Mesenchymal stem cell (in vitro differentiated cells and primary cell): ENCODE measurements around the gene PIP5K1B.

Experiments used
- DNase-seq: peaks from one replicate; pipeline ENCODE4 v3.0.0-alpha.2; 2013
- H2AFZ ChIP-seq: one replicate; pipeline ENCODE4 v1.6.1; 2013; ENCODE audit warnings: low read depth, mild to moderate bottlenecking, control low read depth, inconsistent platforms, low read length, moderate library complexity
- H2AK5ac ChIP-seq: 2 replicates; pipeline ENCODE4 v1.6.1; 2013; ENCODE audit warnings: low read length, moderate library complexity, mild to moderate bottlenecking, inconsistent platforms; ENCODE audit not compliant: severe bottlenecking
- H2BK120ac ChIP-seq: one replicate; pipeline ENCODE4 v1.6.1; 2013; ENCODE audit warnings: low read depth, mild to moderate bottlenecking, inconsistent platforms, low read length, moderate library complexity
- H2BK12ac ChIP-seq, 2 experiments: one replicate each; pipeline ENCODE4 v1.6.1; 2013; ENCODE audit warnings: inconsistent platforms in 2 of 2, low read length in 2 of 2, mild to moderate bottlenecking in 2 of 2, moderate library complexity in 2 of 2, control low read depth in 1 of 2
- H2BK15ac ChIP-seq: one replicate; pipeline ENCODE4 v1.6.1; 2013; ENCODE audit warnings: mild to moderate bottlenecking, low read depth, inconsistent platforms; ENCODE audit not compliant: poor library complexity, severe bottlenecking
- H2BK5ac ChIP-seq: 2 replicates; pipeline ENCODE4 v1.6.1; 2013; ENCODE audit warnings: low read depth, mild to moderate bottlenecking, low read length, control low read depth, inconsistent platforms; ENCODE audit not compliant: poor library complexity, severe bottlenecking
- H3K14ac ChIP-seq, 2 experiments: one replicate each; pipeline ENCODE4 v1.6.1; 2013; ENCODE audit warnings: inconsistent platforms in 2 of 2, low read length in 2 of 2, control low read depth in 1 of 2, mild to moderate bottlenecking in 1 of 2, moderate library complexity in 1 of 2
- H3K18ac ChIP-seq, 2 experiments: one replicate each; pipeline ENCODE4 v1.6.1; 2013; ENCODE audit warnings: inconsistent platforms in 2 of 2, low read length in 2 of 2, control low read depth in 1 of 2, low read depth in 1 of 2, mild to moderate bottlenecking in 1 of 2
- H3K23ac ChIP-seq, 2 experiments: one replicate each; pipeline ENCODE4 v1.6.1; 2013; ENCODE audit warnings: inconsistent platforms in 2 of 2, low read length in 2 of 2, mild to moderate bottlenecking in 2 of 2, moderate library complexity in 2 of 2, control low read depth in 1 of 2
- H3K27ac ChIP-seq: 2 replicates; pipeline ENCODE4 v1.5.1; 2013; ENCODE audit warnings: mild to moderate bottlenecking, moderate library complexity, low read length, control low read depth, inconsistent platforms; ENCODE audit not compliant: poor library complexity, severe bottlenecking
- H3K27me3 ChIP-seq, 2 experiments: 2 replicates each; pipeline versions ENCODE4 v1.6.1 to v1.7.0; 2013; ENCODE audit warnings: low read length in 2 of 2, mild to moderate bottlenecking in 2 of 2, moderate library complexity in 2 of 2, control low read depth in 1 of 2, inconsistent platforms in 1 of 2; ENCODE audit not compliant: control insufficient read depth in 1 of 2, insufficient read depth in 1 of 2
- H3K36me3 ChIP-seq, 2 experiments: 2 replicates each; pipeline versions ENCODE4 v1.6.1 to v1.7.0; 2013; ENCODE audit warnings: low read length in 2 of 2, control low read depth in 1 of 2, inconsistent platforms in 1 of 2, low read depth in 1 of 2, mild to moderate bottlenecking in 1 of 2; ENCODE audit not compliant: insufficient read depth in 2 of 2, control insufficient read depth in 1 of 2
- H3K4ac ChIP-seq, 2 experiments: one replicate each; pipeline ENCODE4 v1.6.1; 2013; ENCODE audit warnings: inconsistent platforms in 2 of 2, low read length in 2 of 2, mild to moderate bottlenecking in 2 of 2, moderate library complexity in 2 of 2, control low read depth in 1 of 2, low read depth in 1 of 2
- H3K4me1 ChIP-seq: 2 replicates; pipeline ENCODE4 v1.6.1; 2013; ENCODE audit warnings: low read depth, low read length, control low read depth; ENCODE audit not compliant: control insufficient read depth, insufficient read depth
- H3K4me2 ChIP-seq: 2 replicates; pipeline ENCODE4 v1.6.1; 2013; ENCODE audit warnings: low read length, mild to moderate bottlenecking, inconsistent platforms; ENCODE audit not compliant: poor library complexity, severe bottlenecking
- H3K4me3 ChIP-seq, 2 experiments: 2 replicates each; pipeline versions ENCODE4 v1.5.1 to v1.7.0; 2013; ENCODE audit warnings: low read length in 2 of 2, mild to moderate bottlenecking in 2 of 2, control low read depth in 1 of 2, low read depth in 1 of 2; ENCODE audit not compliant: insufficient read depth in 1 of 2
- H3K79me1 ChIP-seq: replicated peaks from 2 replicates; pipeline ENCODE4 v1.6.1; 2013; ENCODE audit warnings: mild to moderate bottlenecking, control low read depth, low read length, inconsistent platforms; ENCODE audit not compliant: poor library complexity, severe bottlenecking
- H3K9ac ChIP-seq: 2 replicates; pipeline ENCODE4 v1.7.0; 2013; ENCODE audit warnings: mild to moderate bottlenecking, low read length, moderate library complexity
- H3K9me3 ChIP-seq: 2 replicates; pipeline ENCODE4 v1.7.0; 2013; ENCODE audit warnings: mild to moderate bottlenecking, low read length; ENCODE audit not compliant: control insufficient read depth
- H4K8ac ChIP-seq: one replicate; pipeline ENCODE4 v1.6.1; 2013; ENCODE audit warnings: inconsistent platforms, mild to moderate bottlenecking, low read length, moderate library complexity
- H4K91ac ChIP-seq: one replicate; pipeline ENCODE4 v1.6.1; 2013; ENCODE audit warnings: mild to moderate bottlenecking, low read length, inconsistent platforms
- WGBS: methylation state at CpG from one replicate; pipeline ENCODE4 v1.1.7; 2013; ENCODE audit warnings: mixed read lengths; 5-methylcytosine and 5-hydroxymethylcytosine counted together

Gene PIP5K1B

DNA sequence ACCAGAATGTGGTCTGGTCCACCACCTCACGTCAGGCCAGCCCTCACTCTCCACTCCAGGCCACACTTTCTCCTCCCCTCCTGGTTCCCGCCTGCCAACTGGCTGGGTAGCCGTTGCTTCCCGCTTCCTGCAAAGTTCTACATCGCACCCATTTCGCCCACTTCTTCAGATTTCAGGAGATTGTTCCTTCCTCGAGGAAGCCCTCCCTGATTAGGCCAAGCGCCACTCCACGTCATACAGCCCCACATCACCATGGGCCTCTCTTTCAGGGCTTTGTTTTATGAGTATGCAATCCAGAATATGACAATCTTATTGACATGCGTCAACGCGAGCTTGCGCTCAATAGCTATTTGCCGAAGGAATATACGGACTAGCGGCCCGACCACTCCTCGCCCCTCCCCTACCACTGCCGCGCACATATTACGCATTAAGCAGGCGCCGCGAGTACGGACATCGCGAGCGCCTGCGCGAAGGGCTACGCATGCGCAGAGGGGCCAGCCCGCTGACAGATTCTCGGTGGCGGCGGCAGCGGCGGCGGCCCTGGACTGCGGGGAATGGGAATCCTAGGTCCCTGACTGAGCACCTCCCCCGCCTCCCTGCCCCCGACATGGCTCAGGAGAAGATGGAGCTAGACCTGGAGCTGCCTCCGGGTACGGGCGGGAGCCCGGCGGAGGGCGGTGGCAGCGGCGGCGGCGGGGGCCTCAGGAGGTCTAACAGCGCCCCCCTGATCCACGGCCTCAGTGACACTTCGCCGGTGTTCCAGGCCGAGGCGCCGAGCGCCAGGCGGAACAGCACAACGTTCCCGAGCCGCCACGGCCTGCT, 74.7 kb downstream of the PIP5K1B start:
- H3K9ac ChIP-seq, result peak overlapping the region; percentile 95
- H3K27me3 ChIP-seq, result no peaks in the 10 kb centered on the region
- H3K23ac ChIP-seq, result no peak overlapping the region
- H2AK5ac ChIP-seq, result no peak overlapping the region
- peak overlapping the region; percentile 99 for H4K8ac ChIP-seq
- peak; percentile 94 for DNase-seq
- peaks cover 4% of the 10 kb centered on the region for H3K4me1 ChIP-seq
- WGBS, result 1% methylated on average over 65 of the region's 65 CpGs
- no peak overlapping the region for H2BK12ac ChIP-seq
- H3K27ac ChIP-seq, result peak overlapping the region; percentile 35
- peaks cover 9% of the 10 kb centered on the region for H3K79me1 ChIP-seq
- H2BK120ac ChIP-seq, result no peak overlapping the region
- no peak overlapping the region for H2BK15ac ChIP-seq
- H3K14ac ChIP-seq, result peak overlapping the region in 1 of 2 experiments; percentile 2
- H2BK5ac ChIP-seq, result no peak overlapping the region
- H3K9me3 ChIP-seq, result no peaks in the 10 kb centered on the region
- H3K4me3 ChIP-seq, result peak overlapping the region; percentile 86 to 96
- peak overlapping the region; percentile 78 for H4K91ac ChIP-seq
- H2AFZ ChIP-seq, result peak overlapping the region; percentile 79
- H3K4ac ChIP-seq, result peak overlapping the region; percentile 45 to 79
- H3K18ac ChIP-seq, result peak overlapping the region; percentile 78 to 84
- peaks cover 0 to 4% of the 10 kb centered on the region in 2 experiments for H3K36me3 ChIP-seq
- peak overlapping the region; percentile 98 for H3K4me2 ChIP-seq

DNA sequence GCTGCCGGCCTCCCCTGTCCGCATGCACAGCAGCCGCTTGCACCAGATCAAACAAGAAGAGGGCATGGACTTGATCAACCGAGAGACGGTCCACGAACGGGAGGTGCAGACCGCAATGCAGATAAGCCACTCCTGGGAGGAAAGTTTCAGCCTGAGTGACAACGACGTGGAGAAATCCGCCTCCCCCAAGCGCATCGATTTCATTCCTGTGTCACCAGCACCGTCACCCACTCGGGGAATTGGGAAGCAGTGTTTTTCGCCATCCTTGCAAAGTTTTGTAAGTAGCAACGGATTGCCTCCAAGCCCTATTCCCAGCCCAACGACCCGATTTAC, 75.3 kb downstream of the PIP5K1B start:
- Histone ChIP-seq H3K36me3 (peaks cover 0 to 4% of the 10 kb centered on the region in 2 experiments), H3K14ac (peak overlapping the region in 1 of 2 experiments; percentile 2)
- WGBS, result 0% methylated on average over 19 of the region's 19 CpGs

DNA sequence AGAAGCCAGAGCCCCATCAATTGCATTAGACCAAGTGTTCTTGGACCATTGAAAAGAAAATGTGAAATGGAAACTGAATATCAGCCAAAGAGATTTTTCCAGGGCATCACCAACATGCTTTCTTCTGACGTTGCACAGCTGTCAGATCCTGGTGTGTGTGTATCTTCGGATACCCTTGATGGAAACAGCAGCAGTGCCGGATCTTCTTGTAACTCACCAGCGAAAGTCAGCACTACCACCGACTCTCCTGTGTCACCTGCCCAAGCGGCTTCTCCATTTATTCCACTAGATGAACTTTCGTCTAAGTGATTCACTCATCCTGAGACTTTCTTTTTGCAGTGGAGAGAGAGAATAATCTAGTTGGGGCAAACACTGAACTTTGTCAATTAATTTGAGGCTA, 75.7 kb downstream of the PIP5K1B start:
- Histone ChIP-seq H2BK12ac (no peak overlapping the region), H2AFZ (no peak overlapping the region), H3K4me1 (peaks cover 5% of the 10 kb centered on the region), H3K4me2 (peak overlapping the region; percentile 98), H3K27me3 (no peaks in the 10 kb centered on the region), H2BK15ac (no peak overlapping the region), H2AK5ac (no peak overlapping the region), H3K4ac (no peak overlapping the region), H3K4me3 (peak overlapping the region; percentile 86 to 96), H4K91ac (no peak overlapping the region), H2BK120ac (no peak overlapping the region), H3K18ac (no peak overlapping the region), H3K9ac (peak overlapping the region; percentile 95), H3K27ac (no peak overlapping the region), H2BK5ac (no peak overlapping the region), H3K79me1 (peaks cover 11% of the 10 kb centered on the region), H3K14ac (no peak overlapping the region), H3K23ac (peak overlapping the region in 1 of 2 experiments; percentile 2), H3K9me3 (no peaks in the 10 kb centered on the region), H4K8ac (no peak overlapping the region), H3K36me3 (peaks cover 0 to 4% of the 10 kb centered on the region in 2 experiments)
- no peak for DNase-seq
- WGBS, result 13% methylated on average over 3 of the region's 7 CpGs

More for the DNA sequence above, 75.3 kb downstream of the PIP5K1B start:
- Histone ChIP-seq H2AFZ (peak overlapping the region; percentile 79), H2BK12ac (no peak overlapping the region), H3K9ac (peak overlapping the region; percentile 95), H2BK5ac (no peak overlapping the region), H3K27me3 (no peaks in the 10 kb centered on the region), H4K8ac (peak overlapping the region; percentile 63), H3K4ac (peak overlapping the region in 1 of 2 experiments; percentile 5), H3K23ac (peak overlapping the region in 1 of 2 experiments; percentile 2), H2AK5ac (no peak overlapping the region), H3K79me1 (peaks cover 11% of the 10 kb centered on the region), H2BK120ac (no peak overlapping the region), H4K91ac (peak overlapping the region; percentile 78), H3K18ac (peak overlapping the region; percentile 26 to 52), H3K4me1 (peaks cover 4% of the 10 kb centered on the region), H3K27ac (no peak overlapping the region), H2BK15ac (no peak overlapping the region), H3K4me3 (peak overlapping the region; percentile 86 to 96), H3K4me2 (peak overlapping the region; percentile 98), H3K9me3 (no peaks in the 10 kb centered on the region)
- no peak for DNase-seq

DNA sequence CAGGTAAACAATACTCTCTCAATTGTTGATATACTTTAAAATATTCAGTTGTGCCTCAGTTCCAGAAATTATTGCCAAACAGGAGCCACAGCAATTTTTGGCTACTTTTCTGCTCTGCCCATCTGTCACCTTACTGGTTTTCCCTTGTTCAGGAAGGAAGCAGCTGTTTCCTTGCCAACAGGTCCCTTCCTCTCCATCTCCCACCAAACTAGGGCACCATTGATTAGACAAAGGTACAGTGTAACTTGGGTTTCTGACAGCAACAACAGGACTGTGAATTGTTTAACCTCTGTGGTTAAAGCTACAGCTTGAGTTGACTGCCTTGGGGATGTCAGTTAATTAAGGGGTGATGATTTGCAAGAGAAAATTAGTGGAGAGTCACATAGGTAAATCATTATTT, 76.9 kb downstream of the PIP5K1B start:
- no peaks in the 10 kb centered on the region for H3K9me3 ChIP-seq
- H3K79me1 ChIP-seq, result peaks cover 11% of the 10 kb centered on the region
- H2AFZ ChIP-seq, result no peak overlapping the region
- no peak overlapping the region for H3K14ac ChIP-seq
- peaks cover 0 to 4% of the 10 kb centered on the region in 2 experiments for H3K36me3 ChIP-seq
- no peak overlapping the region for H4K8ac ChIP-seq
- no peak overlapping the region for H3K27ac ChIP-seq
- no peaks in the 10 kb centered on the region for H3K27me3 ChIP-seq
- no peak overlapping the region for H3K4me2 ChIP-seq
- H4K91ac ChIP-seq, result no peak overlapping the region
- no peak overlapping the region for H2BK120ac ChIP-seq
- no peak overlapping the region for H2AK5ac ChIP-seq
- no peak overlapping the region for H3K4ac ChIP-seq
- no peak overlapping the region for H2BK12ac ChIP-seq
- H3K4me1 ChIP-seq, result peaks cover 5% of the 10 kb centered on the region
- H2BK5ac ChIP-seq, result no peak overlapping the region
- peak overlapping the region in 1 of 2 experiments; percentile 96 for H3K4me3 ChIP-seq
- H3K23ac ChIP-seq, result no peak overlapping the region
- H2BK15ac ChIP-seq, result no peak overlapping the region
- H3K18ac ChIP-seq, result no peak overlapping the region
- DNase-seq, result no peak
- no peak overlapping the region for H3K9ac ChIP-seq
